Rectal smooth muscle tissue (tissue), 1 donor: ENCODE results near the gene EED.
"Not testable (repeated sequence)": the region's sequence is repeated elsewhere in the genome, so short reads cannot be mapped to it uniquely, and the experiment has no call there.

ENCODE experiments used
- H3K27ac ChIP-seq: one replicate; pipeline ENCODE4 v1.7.0; 2013; ENCODE audit warnings: low read depth, low read length, inconsistent platforms
- H3K27me3 ChIP-seq: one replicate; pipeline ENCODE4 v1.7.0; 2013; ENCODE audit warnings: low read length; ENCODE audit not compliant: control insufficient read depth, insufficient read depth
- H3K36me3 ChIP-seq: one replicate; pipeline ENCODE4 v1.7.0; 2013; ENCODE audit warnings: low read length; ENCODE audit not compliant: control insufficient read depth, insufficient read depth
- H3K4me1 ChIP-seq: one replicate; pipeline ENCODE4 v1.7.0; 2013; ENCODE audit warnings: low read length; ENCODE audit not compliant: control insufficient read depth, insufficient read depth
- H3K4me3 ChIP-seq: one replicate; pipeline ENCODE4 v1.7.0; 2013; ENCODE audit warnings: low read length
- H3K9ac ChIP-seq: one replicate; pipeline ENCODE4 v1.7.0; 2013; ENCODE audit warnings: low read length

EED gene

DNA sequence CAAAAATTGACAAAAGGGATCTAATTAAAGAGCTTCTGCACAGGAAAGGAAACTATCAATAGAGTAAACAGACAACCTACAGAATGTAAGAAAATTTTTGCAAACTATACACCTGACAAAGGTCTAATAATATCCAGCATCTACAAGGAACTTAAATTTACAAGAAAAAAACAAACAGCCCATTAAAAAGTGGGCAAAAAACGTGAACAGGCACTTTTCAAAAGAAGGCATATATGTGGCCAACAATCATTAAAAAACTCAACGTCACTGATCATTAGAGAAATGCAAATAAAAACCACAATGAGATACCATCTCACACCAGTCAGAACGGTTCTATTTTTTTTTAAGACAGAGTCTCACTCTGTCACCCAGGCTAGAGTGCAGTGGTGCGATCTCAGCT, 20.0 kb upstream of the EED start:
- not testable (repeated sequence) for H3K27ac ChIP-seq, H3K4me3 ChIP-seq, H3K27me3 ChIP-seq, H3K9ac ChIP-seq, H3K36me3 ChIP-seq, H3K4me1 ChIP-seq

DNA sequence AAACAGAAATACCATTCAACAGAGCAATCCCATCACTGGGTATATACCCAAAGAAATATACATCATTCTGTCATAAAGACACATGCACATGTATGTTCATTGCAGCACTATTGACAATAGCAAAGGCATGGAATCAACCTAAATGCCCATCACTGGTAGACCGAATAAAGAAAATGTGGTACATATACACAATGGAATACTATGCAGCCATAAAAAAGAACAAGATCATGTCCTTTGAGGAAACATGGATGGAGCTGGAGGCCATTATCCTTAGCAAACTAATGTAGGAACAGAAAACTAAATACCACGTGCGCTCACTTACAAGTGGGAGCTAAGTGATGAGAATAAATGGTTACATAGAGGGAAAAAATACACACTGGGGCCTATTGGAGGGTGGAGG, 19.2 kb upstream of the EED start:
- not testable (repeated sequence) for H3K27ac ChIP-seq, H3K9ac ChIP-seq, H3K36me3 ChIP-seq, H3K4me1 ChIP-seq, H3K27me3 ChIP-seq, H3K4me3 ChIP-seq

DNA sequence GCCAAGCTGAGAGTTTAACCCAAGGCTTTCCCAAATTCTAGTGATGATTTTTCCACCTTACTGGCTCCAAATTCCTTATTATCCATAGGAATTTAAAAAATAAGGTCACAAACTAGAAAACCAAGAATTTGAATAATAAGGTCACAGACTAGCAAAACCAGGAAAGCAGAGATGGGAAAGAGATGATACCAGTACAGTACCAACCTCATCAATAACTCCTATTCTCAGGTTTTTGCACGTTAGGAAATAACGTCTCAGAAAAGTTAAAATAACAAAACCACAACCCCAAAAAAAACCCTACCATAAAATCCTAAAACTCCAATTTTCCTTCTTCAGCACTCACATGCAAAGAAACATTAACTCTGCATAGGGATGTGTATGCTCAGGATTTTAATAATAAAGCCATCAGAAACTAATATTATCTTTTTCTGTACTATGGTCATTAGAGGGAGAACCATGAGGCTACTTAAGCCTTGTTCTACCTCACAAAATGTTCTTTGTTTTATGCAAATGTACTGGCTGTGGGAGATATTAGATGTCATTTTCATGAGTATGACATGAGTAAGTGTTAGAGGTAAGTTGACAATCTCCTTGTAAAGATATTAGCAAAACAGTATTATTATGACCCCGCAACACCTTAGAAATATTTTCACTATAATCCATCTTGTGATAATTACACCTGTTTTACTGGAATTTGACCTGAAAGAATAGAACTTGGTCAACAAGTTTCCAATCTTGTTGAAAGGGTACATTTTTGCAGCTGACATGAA, 16.1 kb upstream of the EED start:
- no peaks in the 10 kb centered on the region for H3K36me3 ChIP-seq
- no peaks in the 10 kb centered on the region for H3K4me1 ChIP-seq
- H3K27ac ChIP-seq = no peak overlapping the region
- no peaks in the 10 kb centered on the region for H3K27me3 ChIP-seq
- no peak overlapping the region for H3K9ac ChIP-seq
- H3K4me3 ChIP-seq = no peak overlapping the region

DNA sequence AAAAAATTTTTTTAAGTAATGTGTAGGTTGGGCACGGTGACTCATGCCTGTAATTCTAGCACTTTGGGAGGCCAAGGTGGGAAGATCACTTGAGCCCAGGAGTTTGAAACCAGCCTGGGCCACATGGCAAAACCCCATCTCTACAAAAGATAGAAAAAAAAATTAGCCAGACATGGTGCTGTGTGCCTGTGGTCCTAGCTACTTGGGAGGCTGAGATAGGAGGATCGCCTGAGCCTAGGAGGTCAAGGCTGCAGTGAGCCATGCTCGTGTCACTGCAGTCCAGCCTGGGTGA, 15.6 kb upstream of the EED start:
- H3K36me3 ChIP-seq, H3K27me3 ChIP-seq, H3K9ac ChIP-seq, H3K27ac ChIP-seq, H3K4me1 ChIP-seq, H3K4me3 ChIP-seq: not testable (repeated sequence)

DNA sequence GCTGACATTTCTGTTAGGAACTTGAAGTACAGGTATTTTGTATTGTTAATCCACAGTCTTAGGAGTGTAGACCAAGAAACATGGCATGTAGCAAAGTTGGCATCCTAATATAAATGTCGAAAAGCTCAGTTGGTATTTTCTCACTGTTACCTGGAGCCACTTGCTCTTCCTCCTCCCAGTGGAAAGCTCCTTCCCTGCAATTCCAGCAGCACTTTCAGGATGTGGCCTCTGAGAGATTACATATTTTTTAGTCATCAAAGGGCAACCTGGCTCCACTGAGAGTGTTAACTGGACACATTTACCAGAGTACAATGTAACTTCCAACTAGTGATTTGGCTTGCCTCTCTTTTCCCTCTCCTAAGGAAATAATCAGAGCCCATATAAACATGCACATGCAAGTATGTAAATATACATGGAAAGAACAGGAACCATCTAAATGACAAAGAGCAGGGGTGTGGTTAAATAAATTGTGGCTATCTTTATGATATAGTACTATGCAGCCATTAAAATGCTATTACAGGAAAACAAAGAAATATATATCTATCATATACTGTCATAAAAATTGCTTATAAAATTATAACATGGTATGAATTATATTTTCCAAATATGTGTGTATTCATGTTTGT, 14.3 kb upstream of the EED start:
- no peak overlapping the region for H3K9ac ChIP-seq
- no peaks in the 10 kb centered on the region for H3K27me3 ChIP-seq
- H3K27ac ChIP-seq = no peak overlapping the region
- no peak overlapping the region for H3K4me3 ChIP-seq
- no peaks in the 10 kb centered on the region for H3K4me1 ChIP-seq
- H3K36me3 ChIP-seq = no peaks in the 10 kb centered on the region

DNA sequence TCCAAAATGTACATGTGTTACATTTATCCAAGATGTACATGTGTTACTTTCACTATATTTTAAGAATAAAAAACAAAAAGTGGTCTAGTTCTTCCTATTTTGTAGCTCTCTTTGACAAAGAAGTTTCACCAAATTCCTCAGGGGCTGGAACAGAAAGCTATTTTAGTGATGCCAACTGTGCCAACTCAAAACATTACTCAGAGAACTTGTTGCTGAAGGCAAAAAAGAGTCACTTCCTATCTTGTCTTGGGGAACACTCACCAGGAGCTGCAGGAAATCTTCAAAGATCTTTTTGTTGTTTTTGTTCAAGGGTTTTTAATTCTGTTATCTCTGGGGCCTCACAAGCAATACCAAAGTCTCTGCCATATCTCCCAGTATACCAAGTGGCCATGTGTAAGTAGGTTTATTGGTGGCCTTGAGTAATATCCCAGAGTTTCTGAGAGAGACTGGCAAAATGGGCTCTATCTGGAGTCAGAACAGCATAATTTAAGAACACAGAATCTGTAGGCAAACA, 13.6 kb upstream of the EED start:
- H3K27me3 ChIP-seq = no peaks in the 10 kb centered on the region
- no peak overlapping the region for H3K4me3 ChIP-seq
- no peaks in the 10 kb centered on the region for H3K4me1 ChIP-seq
- no peak overlapping the region for H3K27ac ChIP-seq
- no peak overlapping the region for H3K9ac ChIP-seq
- H3K36me3 ChIP-seq = no peaks in the 10 kb centered on the region

DNA sequence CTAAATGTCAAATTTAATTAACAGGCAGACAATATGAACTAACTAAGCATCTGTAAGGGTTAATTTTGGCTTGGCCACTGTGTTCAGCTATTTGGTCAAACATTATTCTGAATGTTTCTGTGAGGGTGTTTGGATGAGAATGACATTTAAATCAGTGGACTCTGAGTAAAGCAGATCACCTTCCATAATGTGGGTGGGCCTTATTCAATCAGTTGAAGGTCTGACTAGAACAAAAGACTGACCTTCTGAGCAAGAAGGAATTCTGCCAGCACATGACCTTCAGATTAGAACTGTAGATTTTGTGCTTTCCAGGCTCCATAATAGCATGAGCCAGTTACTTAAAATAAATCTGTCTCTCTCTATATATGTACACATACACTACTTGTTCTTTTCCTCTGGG, 12.0 kb upstream of the EED start:
- Histone ChIP-seq H3K4me1 (no peaks in the 10 kb centered on the region), H3K27ac (no peak overlapping the region), H3K36me3 (no peaks in the 10 kb centered on the region), H3K4me3 (no peak overlapping the region), H3K27me3 (no peaks in the 10 kb centered on the region), H3K9ac (no peak overlapping the region)

DNA sequence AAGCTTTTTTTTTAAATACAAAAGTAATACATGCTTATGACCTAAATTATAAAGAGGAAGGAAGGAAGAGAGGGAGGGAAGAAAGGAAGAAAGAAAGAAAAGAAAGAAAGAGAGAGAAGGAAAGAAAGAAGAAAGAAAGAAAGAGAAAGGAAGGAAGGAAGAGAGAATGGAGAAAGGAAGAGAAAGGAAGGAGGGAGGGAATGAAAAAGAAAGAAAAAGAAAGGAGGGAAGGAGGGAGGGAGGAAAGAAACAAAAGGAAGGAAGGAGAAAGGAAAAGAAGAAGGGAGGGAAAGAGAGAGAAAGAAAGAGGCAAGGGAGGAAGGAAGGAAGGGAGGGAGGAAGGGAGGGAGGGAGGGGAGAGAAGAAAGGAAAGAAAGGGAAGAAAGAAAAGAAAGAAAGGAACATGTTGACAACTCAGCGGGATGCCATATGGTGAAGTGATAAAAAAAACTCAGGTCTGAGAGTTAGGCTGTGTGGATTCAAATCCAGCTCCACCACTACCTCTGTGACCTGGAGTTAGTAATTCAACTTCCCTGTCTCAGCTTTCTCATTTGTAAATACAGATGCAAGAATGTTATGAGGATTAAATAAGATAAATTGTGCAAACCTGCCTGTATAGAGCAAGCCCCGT, 9.6 kb upstream of the EED start:
- no peak overlapping the region for H3K4me3 ChIP-seq
- H3K27me3 ChIP-seq = no peaks in the 10 kb centered on the region
- H3K4me1 ChIP-seq = no peaks in the 10 kb centered on the region
- H3K27ac ChIP-seq = no peak overlapping the region
- H3K36me3 ChIP-seq = no peaks in the 10 kb centered on the region
- H3K9ac ChIP-seq = no peak overlapping the region

DNA sequence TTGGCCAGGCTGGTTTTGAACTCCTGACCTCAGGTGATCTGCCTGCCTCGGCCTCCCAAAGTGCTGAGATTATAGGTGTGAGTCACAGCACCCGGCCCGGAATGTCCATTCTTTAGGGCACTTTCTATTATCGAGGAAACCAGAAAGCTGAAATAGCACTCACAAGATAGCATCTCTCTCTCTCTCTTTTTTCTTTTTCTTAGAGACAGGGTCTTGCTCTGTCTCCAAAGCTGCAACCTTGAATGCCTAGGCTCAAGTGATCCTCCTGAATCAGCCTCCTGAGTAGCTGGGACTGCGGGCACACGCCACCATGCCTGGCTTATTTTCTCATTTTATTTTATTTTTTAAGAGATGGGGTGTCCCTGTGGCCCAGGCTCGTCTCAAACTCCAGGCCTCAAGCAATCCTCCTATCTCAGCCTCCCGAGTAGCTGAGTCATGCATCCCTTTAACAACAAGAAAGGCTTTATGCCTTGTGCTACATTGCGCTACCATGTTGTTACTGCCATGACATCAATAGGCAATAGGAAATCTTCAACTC, 7.2 kb upstream of the EED start:
- Histone ChIP-seq H3K4me3 (no peak overlapping the region), H3K27ac (no peak overlapping the region), H3K9ac (no peak overlapping the region), H3K36me3 (no peaks in the 10 kb centered on the region), H3K27me3 (no peaks in the 10 kb centered on the region), H3K4me1 (no peaks in the 10 kb centered on the region)

DNA sequence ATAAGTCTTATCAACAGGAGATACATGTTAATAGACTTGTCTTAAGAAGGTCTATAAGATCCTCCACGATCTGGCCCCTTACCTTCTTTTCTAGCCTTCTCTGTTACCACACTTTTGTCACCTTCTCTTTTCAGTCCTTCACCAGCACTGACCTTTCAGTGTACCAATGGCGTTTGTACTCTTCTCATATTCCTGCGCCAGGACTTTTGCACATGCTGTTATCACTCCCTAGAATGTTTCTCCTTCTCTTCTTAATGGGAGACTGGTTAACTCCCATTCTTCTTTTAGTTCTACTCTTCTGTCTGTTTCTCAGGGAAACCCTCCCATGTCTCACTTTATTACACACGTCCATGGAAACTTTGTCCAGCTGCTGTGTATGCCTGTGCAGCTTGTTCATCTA, 4.4 kb upstream of the EED start:
- no peaks in the 10 kb centered on the region for H3K27me3 ChIP-seq
- peaks cover 5% of the 10 kb centered on the region for H3K4me1 ChIP-seq
- no peak overlapping the region for H3K9ac ChIP-seq
- H3K4me3 ChIP-seq = no peak overlapping the region
- H3K36me3 ChIP-seq = no peaks in the 10 kb centered on the region
- H3K27ac ChIP-seq = no peak overlapping the region

DNA sequence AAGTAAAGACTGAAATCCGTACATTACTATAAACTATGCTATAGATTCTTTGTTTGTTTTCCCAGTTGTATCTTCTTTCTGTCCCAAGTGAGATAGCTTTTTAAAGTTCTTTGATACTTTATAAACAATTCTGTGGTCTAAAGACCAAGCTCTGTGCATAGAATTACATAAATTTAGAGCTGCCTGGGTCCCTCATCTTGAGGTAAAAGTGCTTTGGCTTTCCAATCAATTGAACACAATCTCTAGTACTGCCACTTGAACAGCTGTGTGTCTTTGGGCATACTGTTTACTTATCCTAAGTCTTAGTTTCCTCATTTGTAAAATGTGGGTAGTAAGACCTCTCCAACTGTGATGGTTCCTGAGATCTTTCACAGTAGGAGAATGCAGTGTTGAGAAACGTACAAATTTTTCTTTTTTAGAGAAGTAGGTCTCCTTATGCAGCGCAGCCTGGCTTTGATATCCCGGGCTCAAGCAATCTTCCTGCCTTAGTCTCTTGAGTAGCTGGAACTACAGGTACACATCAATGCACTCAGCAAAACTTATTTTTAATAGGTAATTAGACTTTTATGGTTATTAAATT, 2.5 kb upstream of the EED start:
- Histone ChIP-seq H3K36me3 (no peaks in the 10 kb centered on the region), H3K4me3 (no peak overlapping the region), H3K4me1 (peaks cover 5% of the 10 kb centered on the region), H3K27me3 (no peaks in the 10 kb centered on the region), H3K27ac (no peak overlapping the region), H3K9ac (no peak overlapping the region)

DNA sequence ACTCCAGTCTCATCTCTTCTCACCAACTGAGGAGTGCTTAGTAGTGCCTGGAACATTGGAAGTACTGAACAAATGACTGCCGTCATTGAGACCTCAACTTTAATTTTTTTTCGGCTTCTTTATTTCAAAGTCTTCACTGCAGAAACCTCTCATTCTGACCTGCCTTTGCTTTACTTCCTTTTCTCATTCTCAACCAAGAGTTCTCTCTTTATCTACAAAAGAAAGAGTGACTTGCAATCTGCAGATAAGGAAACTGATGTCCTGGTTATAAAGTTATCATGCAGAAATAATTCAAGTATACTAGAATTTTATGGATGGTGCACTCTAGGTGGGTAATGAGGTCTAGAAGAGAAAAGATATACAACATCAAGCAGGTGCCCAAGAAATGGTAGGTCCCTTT, 1.2 kb upstream of the EED start:
- H3K27ac ChIP-seq = no peak overlapping the region
- no peaks in the 10 kb centered on the region for H3K27me3 ChIP-seq
- H3K36me3 ChIP-seq = no peaks in the 10 kb centered on the region
- peaks cover 5% of the 10 kb centered on the region for H3K4me1 ChIP-seq
- H3K9ac ChIP-seq = no peak overlapping the region
- no peak overlapping the region for H3K4me3 ChIP-seq
